ENCODE measurements around the gene EXOSC2. TPM values are rescaled to one million over a fixed set of nuclear protein-coding genes. Genes with fewer than 3 reads are reported as not detected.

EXOSC2 gene
- total RNA-seq, 6 experiments from 2014 or later = 27.8 to 36.7 (median 33.8) TPM

DNA sequence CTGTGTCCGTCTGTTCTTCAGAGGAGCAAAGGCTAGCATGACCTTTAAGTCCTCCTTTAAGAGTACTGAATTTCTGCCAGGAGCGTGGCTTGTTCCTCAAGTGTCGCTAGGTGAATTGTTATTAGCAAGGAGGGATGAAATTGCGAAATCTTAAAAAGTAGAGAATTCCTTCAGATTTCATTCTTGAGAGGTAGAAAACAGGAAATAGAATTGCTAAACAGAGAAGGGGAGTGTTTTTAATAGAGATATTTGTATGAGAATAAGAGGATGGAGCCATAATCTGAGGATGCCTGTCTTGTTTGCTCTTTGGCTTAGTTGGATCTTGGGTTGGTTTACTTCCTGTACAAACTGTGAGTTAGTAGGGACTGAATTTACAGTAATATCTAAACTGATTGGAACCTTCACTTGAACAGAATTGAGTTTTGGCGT, 39.2 kb downstream of the EXOSC2 start:
- peaks cover 34% of the 10 kb centered on the region for H3K4me1 Mint-ChIP-seq (ENCODE audit: low read depth)
- H3K27ac Mint-ChIP-seq = peak overlapping the region; percentile 27
- no peak for DNase-seq
- no peaks in the 10 kb centered on the region for H3K36me3 Mint-ChIP-seq (ENCODE audit: low read depth)
- H3K4me3 Mint-ChIP-seq = no peak overlapping the region
- H3K9me3 Mint-ChIP-seq = no peaks in the 10 kb centered on the region
- TF ChIP-seq, protein P1, sequence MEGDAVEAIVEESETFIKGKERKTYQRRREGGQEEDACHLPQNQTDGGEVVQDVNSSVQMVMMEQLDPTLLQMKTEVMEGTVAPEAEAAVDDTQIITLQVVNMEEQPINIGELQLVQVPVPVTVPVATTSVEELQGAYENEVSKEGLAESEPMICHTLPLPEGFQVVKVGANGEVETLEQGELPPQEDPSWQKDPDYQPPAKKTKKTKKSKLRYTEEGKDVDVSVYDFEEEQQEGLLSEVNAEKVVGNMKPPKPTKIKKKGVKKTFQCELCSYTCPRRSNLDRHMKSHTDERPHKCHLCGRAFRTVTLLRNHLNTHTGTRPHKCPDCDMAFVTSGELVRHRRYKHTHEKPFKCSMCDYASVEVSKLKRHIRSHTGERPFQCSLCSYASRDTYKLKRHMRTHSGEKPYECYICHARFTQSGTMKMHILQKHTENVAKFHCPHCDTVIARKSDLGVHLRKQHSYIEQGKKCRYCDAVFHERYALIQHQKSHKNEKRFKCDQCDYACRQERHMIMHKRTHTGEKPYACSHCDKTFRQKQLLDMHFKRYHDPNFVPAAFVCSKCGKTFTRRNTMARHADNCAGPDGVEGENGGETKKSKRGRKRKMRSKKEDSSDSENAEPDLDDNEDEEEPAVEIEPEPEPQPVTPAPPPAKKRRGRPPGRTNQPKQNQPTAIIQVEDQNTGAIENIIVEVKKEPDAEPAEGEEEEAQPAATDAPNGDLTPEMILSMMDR (IDR thresholded peaks at IDR 0.05) = no peak
- H3K27me3 Mint-ChIP-seq (ENCODE audit: insufficient read depth) = no peaks in the 10 kb centered on the region

- H3K36me3 Mint-ChIP-seq (ENCODE audit: low read depth) = peaks cover 3% of the 10 kb centered on the region; the same call in 1 of the 2 replicates
- no peaks in the 10 kb centered on the region for H3K9me3 Mint-ChIP-seq
- no peak overlapping the region for H3K27ac Mint-ChIP-seq
- TF ChIP-seq, protein P1 (IDR thresholded peaks at IDR 0.05) = no peak
- H3K4me3 Mint-ChIP-seq = no peak overlapping the region
- no peak for DNase-seq
- H3K4me1 Mint-ChIP-seq (ENCODE audit: low read depth) = peaks cover 15% of the 10 kb centered on the region
- H3K27me3 Mint-ChIP-seq (ENCODE audit: insufficient read depth) = no peaks in the 10 kb centered on the region
Observed at GRCh38 chr9:130735566-130735965, 42.0 kb downstream of the EXOSC2 start.

DNA sequence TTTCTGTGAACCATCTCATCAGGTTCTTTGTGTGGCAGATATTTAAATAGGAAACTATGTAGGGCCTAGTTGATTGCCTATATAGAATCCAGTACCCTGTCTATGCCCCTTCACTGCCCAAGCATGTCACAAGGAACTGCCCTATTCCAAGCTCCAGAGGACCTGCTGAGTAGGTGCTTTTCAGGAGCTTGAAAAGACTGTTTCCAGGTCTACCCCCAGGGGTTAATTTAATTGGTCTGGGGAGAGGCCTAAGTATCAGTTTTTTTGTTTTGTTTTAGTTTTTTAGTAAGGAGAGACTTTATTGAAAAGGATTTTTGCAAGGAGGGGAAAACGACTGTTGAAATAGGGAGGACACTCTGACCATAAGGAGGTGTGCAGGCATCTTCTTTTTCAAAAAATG, 43.3 kb downstream of the EXOSC2 start:
- TF ChIP-seq, protein P1 (IDR thresholded peaks at IDR 0.05) = no peak
- no peak overlapping the region for H3K27ac Mint-ChIP-seq
- no peaks in the 10 kb centered on the region for H3K27me3 Mint-ChIP-seq (ENCODE audit: insufficient read depth)
- H3K4me3 Mint-ChIP-seq = no peak overlapping the region
- peaks cover 16% of the 10 kb centered on the region for H3K36me3 Mint-ChIP-seq (ENCODE audit: low read depth)
- peaks cover under 1% of the 10 kb centered on the region; the same call in 1 of the 2 replicates for H3K9me3 Mint-ChIP-seq
- H3K4me1 Mint-ChIP-seq (ENCODE audit: low read depth) = peaks cover 20% of the 10 kb centered on the region
- no peak for DNase-seq

DNA sequence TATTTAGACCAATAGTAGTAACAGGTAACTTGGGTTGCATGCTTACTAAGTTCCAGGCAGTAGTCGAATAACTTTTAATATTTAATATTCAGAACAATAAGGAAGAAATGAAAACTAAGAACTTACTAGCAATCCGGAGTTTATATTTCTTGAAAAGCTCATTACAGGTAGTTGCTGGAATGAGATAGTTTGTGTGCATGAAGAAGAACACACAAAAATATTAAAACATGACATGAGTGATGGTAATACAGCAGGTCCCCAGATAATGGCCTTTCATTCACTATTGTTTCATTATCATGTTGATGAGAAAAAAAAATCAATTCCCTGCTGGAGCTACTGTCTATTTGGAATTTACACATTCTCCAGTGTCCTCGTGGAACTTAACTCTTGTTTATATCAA, 44.7 kb downstream of the EXOSC2 start:
- H3K9me3 Mint-ChIP-seq = peaks cover 4% of the 10 kb centered on the region; the same call in 1 of the 2 replicates
- no peaks in the 10 kb centered on the region for H3K27me3 Mint-ChIP-seq (ENCODE audit: insufficient read depth)
- TF ChIP-seq, protein P1 (IDR thresholded peaks at IDR 0.05) = no peak
- no peak overlapping the region for H3K4me3 Mint-ChIP-seq
- H3K36me3 Mint-ChIP-seq (ENCODE audit: low read depth) = peaks cover 20% of the 10 kb centered on the region
- peaks cover 13% of the 10 kb centered on the region for H3K4me1 Mint-ChIP-seq (ENCODE audit: low read depth)
- DNase-seq = no peak
- no peak overlapping the region for H3K27ac Mint-ChIP-seq

- Mint-ChIP-seq H3K9me3 (peaks cover 4% of the 10 kb centered on the region; the same call in 1 of the 2 replicates), H3K27me3 (ENCODE audit: insufficient read depth) (no peaks in the 10 kb centered on the region; the same call in 1 of the 2 replicates), H3K36me3 (ENCODE audit: low read depth) (peaks cover 20% of the 10 kb centered on the region), H3K4me1 (ENCODE audit: low read depth) (peaks cover 13% of the 10 kb centered on the region), H3K27ac (no peak overlapping the region), H3K4me3 (no peak overlapping the region)
- DNase-seq = no peak
- TF ChIP-seq, protein P1 (IDR thresholded peaks at IDR 0.05) = no peak
Observed at GRCh38 chr9:130739081-130739480, 45.5 kb downstream of the EXOSC2 start.
